Measurements from ENCODE around the gene C2orf74.
"Not testable (repeated sequence)": the region's sequence is repeated elsewhere in the genome, so short reads cannot be mapped to it uniquely, and the experiment has no call there.

Gene C2orf74

DNA sequence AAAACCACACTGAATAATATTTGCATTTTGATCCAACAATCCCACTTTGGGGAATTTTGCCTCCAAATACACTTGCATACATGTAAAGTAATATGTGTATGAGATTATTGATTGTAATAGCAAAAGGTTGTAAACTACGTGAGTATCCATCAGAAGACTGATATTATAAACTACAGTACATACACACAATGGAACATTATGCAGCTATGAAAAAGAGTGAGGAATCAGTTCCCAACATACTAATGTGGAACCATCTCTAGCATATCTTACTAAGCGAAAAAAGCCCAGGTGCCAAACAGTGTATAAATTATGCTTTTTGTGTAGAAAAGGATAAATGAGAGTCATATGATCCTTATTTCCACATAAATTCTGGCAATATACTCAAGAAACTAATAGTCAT is 16.0 kb upstream of the C2orf74 start:
- Histone ChIP-seq H3K4me1 (ENCODE audit: control insufficient read depth, low read depth, low read length) (no peaks in the 10 kb centered on the region), H3K36me3 (ENCODE audit: control insufficient read depth, low read depth, low read length) (no peaks in the 10 kb centered on the region), H3K4me3 (ENCODE audit: low read length) (no peak overlapping the region), H3K9me3 (ENCODE audit: control insufficient read depth, low read depth, low read length) (no peaks in the 10 kb centered on the region), H3K27me3 (ENCODE audit: control insufficient read depth, insufficient read depth, low read length) (no peaks in the 10 kb centered on the region), H3K27ac (ENCODE audit: low read length) (no peak overlapping the region), H3K9ac (ENCODE audit: low read length) (no peak overlapping the region)

- not testable (repeated sequence) for H3K9me3 ChIP-seq (ENCODE audit: control insufficient read depth, low read depth, low read length); H3K36me3 ChIP-seq (ENCODE audit: control insufficient read depth, low read depth, low read length); H3K27ac ChIP-seq (ENCODE audit: low read length); H3K9ac ChIP-seq (ENCODE audit: low read length); H3K4me1 ChIP-seq (ENCODE audit: control insufficient read depth, low read depth, low read length); H3K27me3 ChIP-seq (ENCODE audit: control insufficient read depth, insufficient read depth, low read length); H3K4me3 ChIP-seq (ENCODE audit: low read length)
These were observed 13.9 kb upstream of the C2orf74 start for GRCh38 chr2:61148091-61148490.

- Histone ChIP-seq H3K9me3 (ENCODE audit: control insufficient read depth, low read depth, low read length) (no peaks in the 10 kb centered on the region), H3K27ac (ENCODE audit: low read length) (no peak overlapping the region), H3K4me3 (ENCODE audit: low read length) (no peak overlapping the region), H3K27me3 (ENCODE audit: control insufficient read depth, insufficient read depth, low read length) (no peaks in the 10 kb centered on the region), H3K9ac (ENCODE audit: low read length) (no peak overlapping the region), H3K4me1 (ENCODE audit: control insufficient read depth, low read depth, low read length) (no peaks in the 10 kb centered on the region), H3K36me3 (ENCODE audit: control insufficient read depth, low read depth, low read length) (no peaks in the 10 kb centered on the region)
These were observed 12.9 kb upstream of the C2orf74 start for GRCh38 chr2:61149074-61149473.

DNA sequence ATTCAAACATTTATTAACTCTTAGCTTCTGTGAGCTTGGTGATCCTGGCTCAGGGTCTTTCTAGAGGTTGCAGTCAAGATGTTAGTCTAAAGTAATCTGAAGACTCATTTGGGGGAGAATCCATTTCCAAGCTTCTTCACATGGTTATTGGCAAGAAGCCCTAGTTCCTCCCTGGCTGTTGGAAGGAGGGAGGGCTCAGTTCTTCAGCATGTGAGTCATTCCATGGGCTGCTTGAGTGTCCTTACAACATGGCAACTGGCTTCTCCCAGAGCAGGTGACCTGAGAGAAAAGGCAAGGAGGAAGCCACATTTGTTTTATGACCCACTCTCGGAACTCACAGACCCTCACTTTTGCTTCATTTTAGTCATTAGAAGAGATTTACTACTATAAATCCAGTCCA is 10.6 kb upstream of the C2orf74 start:
- H3K4me1 ChIP-seq (ENCODE audit: control insufficient read depth, low read depth, low read length) = no peaks in the 10 kb centered on the region
- no peaks in the 10 kb centered on the region for H3K9me3 ChIP-seq (ENCODE audit: control insufficient read depth, low read depth, low read length)
- no peaks in the 10 kb centered on the region for H3K27me3 ChIP-seq (ENCODE audit: control insufficient read depth, insufficient read depth, low read length)
- H3K36me3 ChIP-seq (ENCODE audit: control insufficient read depth, low read depth, low read length) = no peaks in the 10 kb centered on the region
- H3K4me3 ChIP-seq (ENCODE audit: low read length) = no peak overlapping the region
- H3K27ac ChIP-seq (ENCODE audit: low read length) = no peak overlapping the region
- no peak overlapping the region for H3K9ac ChIP-seq (ENCODE audit: low read length)

DNA sequence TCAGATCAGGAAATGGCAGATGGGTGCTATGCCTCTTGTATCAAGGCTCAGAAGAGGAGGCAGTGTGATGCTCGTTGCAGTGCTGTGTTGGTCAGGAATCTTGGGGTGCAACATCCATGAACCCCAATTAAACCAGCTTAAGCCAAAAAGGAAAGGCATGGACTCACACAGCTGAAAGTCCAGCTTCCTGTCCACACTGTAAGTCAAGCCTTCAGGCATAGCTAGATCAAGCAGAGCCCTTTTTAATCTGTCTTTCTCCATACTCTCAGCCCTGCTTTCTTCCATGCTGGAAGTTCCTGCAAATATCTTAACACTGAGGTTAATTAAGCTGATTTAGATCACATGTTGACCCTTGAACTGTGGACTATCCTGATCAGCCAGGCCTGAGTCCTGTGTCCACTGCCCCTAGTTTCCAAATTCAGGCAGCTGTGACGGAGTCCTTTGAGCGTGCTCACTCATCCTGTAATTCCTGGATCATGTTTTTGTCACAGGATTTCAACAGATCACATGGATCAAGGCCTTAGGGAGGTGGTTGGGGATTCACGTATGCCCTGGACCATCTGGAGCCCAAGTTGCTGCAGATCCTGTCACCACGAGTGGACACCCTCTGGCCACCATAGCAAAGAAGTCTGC is 4.5 kb upstream of the C2orf74 start:
- Histone ChIP-seq H3K9ac (ENCODE audit: low read length) (no peak overlapping the region), H3K4me3 (ENCODE audit: low read length) (no peak overlapping the region), H3K36me3 (ENCODE audit: control insufficient read depth, low read depth, low read length) (no peaks in the 10 kb centered on the region), H3K4me1 (ENCODE audit: control insufficient read depth, low read depth, low read length) (no peaks in the 10 kb centered on the region), H3K27ac (ENCODE audit: low read length) (no peak overlapping the region), H3K27me3 (ENCODE audit: control insufficient read depth, insufficient read depth, low read length) (no peaks in the 10 kb centered on the region), H3K9me3 (ENCODE audit: control insufficient read depth, low read depth, low read length) (no peaks in the 10 kb centered on the region)

- Histone ChIP-seq H3K4me3 (ENCODE audit: low read length) (no peak overlapping the region), H3K9me3 (ENCODE audit: control insufficient read depth, low read depth, low read length) (no peaks in the 10 kb centered on the region), H3K27me3 (ENCODE audit: control insufficient read depth, insufficient read depth, low read length) (no peaks in the 10 kb centered on the region), H3K4me1 (ENCODE audit: control insufficient read depth, low read depth, low read length) (no peaks in the 10 kb centered on the region), H3K27ac (ENCODE audit: low read length) (no peak overlapping the region), H3K36me3 (ENCODE audit: control insufficient read depth, low read depth, low read length) (no peaks in the 10 kb centered on the region), H3K9ac (ENCODE audit: low read length) (no peak overlapping the region)
These were observed 3.5 kb upstream of the C2orf74 start for GRCh38 chr2:61158356-61158955.

DNA sequence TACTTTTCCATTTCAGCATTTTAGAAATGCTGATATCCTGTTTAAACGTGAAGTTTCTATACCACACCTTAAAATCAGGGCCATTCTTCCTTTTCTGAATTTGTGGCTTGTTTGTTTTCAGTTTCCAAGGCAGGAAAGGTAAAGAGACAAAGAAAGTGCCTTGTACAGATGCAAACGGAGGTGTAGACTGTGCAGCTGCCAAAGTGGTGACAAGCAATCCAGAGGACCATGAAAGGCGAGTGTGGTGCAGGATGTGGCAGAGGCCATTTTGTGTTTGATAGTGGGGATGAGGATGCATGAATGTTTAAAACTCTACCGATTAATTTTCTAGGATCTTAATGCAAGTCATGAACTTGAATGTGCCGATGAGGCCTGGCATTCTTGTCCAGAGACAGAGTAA is 733 bp downstream of the C2orf74 start:
- Histone ChIP-seq H3K9ac (ENCODE audit: low read length) (no peak overlapping the region), H3K27me3 (ENCODE audit: control insufficient read depth, insufficient read depth, low read length) (no peaks in the 10 kb centered on the region), H3K27ac (ENCODE audit: low read length) (no peak overlapping the region), H3K4me3 (ENCODE audit: low read length) (no peak overlapping the region), H3K4me1 (ENCODE audit: control insufficient read depth, low read depth, low read length) (no peaks in the 10 kb centered on the region), H3K36me3 (ENCODE audit: control insufficient read depth, low read depth, low read length) (peaks cover 12% of the 10 kb centered on the region), H3K9me3 (ENCODE audit: control insufficient read depth, low read depth, low read length) (no peaks in the 10 kb centered on the region)

DNA sequence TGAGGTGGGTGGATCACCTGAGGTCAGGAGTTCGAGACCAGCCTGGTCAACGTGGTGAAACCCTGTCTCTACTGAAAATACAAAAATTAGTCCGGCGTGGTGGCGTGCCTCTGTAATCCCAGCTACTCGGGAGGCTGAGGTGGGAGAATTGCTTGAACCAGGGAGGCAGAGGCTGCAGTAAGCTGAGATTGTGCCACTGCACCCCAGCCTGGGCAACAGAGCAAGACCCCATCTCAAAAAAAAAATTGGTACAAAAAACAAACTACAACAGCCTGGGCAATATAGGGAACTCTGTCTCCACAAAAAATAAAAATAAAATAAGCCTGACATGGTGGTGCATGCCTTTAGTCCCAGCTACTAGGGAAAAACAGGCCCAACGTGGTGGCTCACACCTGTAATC is 3.1 kb downstream of the C2orf74 start:
- not testable (repeated sequence) for H3K4me3 ChIP-seq (ENCODE audit: low read length); H3K27ac ChIP-seq (ENCODE audit: low read length); H3K27me3 ChIP-seq (ENCODE audit: control insufficient read depth, insufficient read depth, low read length); H3K9ac ChIP-seq (ENCODE audit: low read length); H3K4me1 ChIP-seq (ENCODE audit: control insufficient read depth, low read depth, low read length); H3K9me3 ChIP-seq (ENCODE audit: control insufficient read depth, low read depth, low read length)
- H3K36me3 ChIP-seq (ENCODE audit: control insufficient read depth, low read depth, low read length) = peaks cover 12% of the 10 kb centered on the region

GRCh38 chr2:61165946-61166345 is 4.0 kb downstream of the C2orf74 start:
- no peaks in the 10 kb centered on the region for H3K27me3 ChIP-seq (ENCODE audit: control insufficient read depth, insufficient read depth, low read length)
- H3K4me3 ChIP-seq (ENCODE audit: low read length) = no peak overlapping the region
- H3K27ac ChIP-seq (ENCODE audit: low read length) = no peak overlapping the region
- no peaks in the 10 kb centered on the region for H3K9me3 ChIP-seq (ENCODE audit: control insufficient read depth, low read depth, low read length)
- no peaks in the 10 kb centered on the region for H3K4me1 ChIP-seq (ENCODE audit: control insufficient read depth, low read depth, low read length)
- peaks cover 12% of the 10 kb centered on the region for H3K36me3 ChIP-seq (ENCODE audit: control insufficient read depth, low read depth, low read length)
- no peak overlapping the region for H3K9ac ChIP-seq (ENCODE audit: low read length)

DNA sequence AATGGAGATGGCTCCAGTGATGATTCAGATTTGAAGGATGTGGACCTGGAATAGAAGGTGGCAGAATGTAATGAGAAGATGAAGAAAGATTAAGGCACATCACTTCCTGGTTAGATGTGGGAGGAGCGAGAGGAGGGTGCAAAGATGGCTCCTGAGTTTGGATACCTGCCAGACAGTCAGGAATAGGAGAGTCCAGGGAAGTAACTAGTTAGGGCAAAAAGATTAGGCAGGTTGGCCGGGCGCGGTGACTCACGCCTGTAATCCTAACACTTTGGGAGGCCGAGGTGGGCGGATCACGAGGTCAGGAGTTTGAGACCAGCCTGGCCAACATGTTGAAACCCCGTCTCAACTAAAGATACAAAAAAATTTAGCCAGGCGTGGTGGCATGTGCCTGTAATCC is 5.6 kb downstream of the C2orf74 start:
- H3K4me1 ChIP-seq (ENCODE audit: control insufficient read depth, low read depth, low read length) = no peaks in the 10 kb centered on the region

GRCh38 chr2:61172671-61173070 is 10.7 kb downstream of the C2orf74 start:
- no peak overlapping the region for H3K4me3 ChIP-seq (ENCODE audit: low read length)
- H3K9me3 ChIP-seq (ENCODE audit: control insufficient read depth, low read depth, low read length) = no peaks in the 10 kb centered on the region
- no peaks in the 10 kb centered on the region for H3K36me3 ChIP-seq (ENCODE audit: control insufficient read depth, low read depth, low read length)
- H3K4me1 ChIP-seq (ENCODE audit: control insufficient read depth, low read depth, low read length) = peaks cover 5% of the 10 kb centered on the region
- no peak overlapping the region for H3K9ac ChIP-seq (ENCODE audit: low read length)
- H3K27ac ChIP-seq (ENCODE audit: low read length) = no peak overlapping the region
- H3K27me3 ChIP-seq (ENCODE audit: control insufficient read depth, insufficient read depth, low read length) = peaks cover 19% of the 10 kb centered on the region

More for the DNA sequence above, 5.6 kb downstream of the C2orf74 start:
- Histone ChIP-seq H3K27me3 (ENCODE audit: control insufficient read depth, insufficient read depth, low read length) (no peaks in the 10 kb centered on the region), H3K36me3 (ENCODE audit: control insufficient read depth, low read depth, low read length) (peaks cover 12% of the 10 kb centered on the region), H3K4me3 (ENCODE audit: low read length) (no peak overlapping the region), H3K27ac (ENCODE audit: low read length) (no peak overlapping the region), H3K9ac (ENCODE audit: low read length) (no peak overlapping the region), H3K9me3 (ENCODE audit: control insufficient read depth, low read depth, low read length) (no peaks in the 10 kb centered on the region)

DNA sequence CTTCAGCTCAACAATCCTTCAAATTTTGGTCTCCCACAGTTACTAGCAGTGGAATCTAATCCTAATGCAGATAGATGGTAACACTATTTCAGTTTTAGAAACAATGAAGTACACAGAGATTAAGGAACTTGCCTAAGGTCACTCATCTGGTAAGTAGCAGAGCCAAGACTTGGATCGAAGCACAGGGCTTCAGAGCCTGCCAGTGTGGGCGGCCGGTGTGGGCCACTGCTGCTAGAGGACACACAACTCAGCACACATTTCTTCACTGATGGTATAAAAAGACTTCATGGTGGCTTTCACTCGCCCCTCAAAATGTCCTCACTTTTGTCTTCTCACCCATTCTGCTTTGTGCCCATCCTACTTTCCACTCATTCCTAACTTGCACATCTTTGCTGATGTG is 11.1 kb downstream of the C2orf74 start:
- Histone ChIP-seq H3K27ac (ENCODE audit: low read length) (no peak overlapping the region), H3K9me3 (ENCODE audit: control insufficient read depth, low read depth, low read length) (no peaks in the 10 kb centered on the region), H3K36me3 (ENCODE audit: control insufficient read depth, low read depth, low read length) (no peaks in the 10 kb centered on the region), H3K27me3 (ENCODE audit: control insufficient read depth, insufficient read depth, low read length) (peaks cover 19% of the 10 kb centered on the region), H3K4me1 (ENCODE audit: control insufficient read depth, low read depth, low read length) (peaks cover 6% of the 10 kb centered on the region), H3K9ac (ENCODE audit: low read length) (no peak overlapping the region), H3K4me3 (ENCODE audit: low read length) (no peak overlapping the region)

All from iPS-18a (cell line).